HEK293 (cell line): ENCODE measurements around the gene WWOX.

Experiments used
- CTCF ChIA-PET: fragments of 350-600 bp; formaldehyde crosslinking; extraction: SDS; loops from one replicate; lab custom pipeline; 2021; ENCODE audit warnings: antibody characterized with exemption; lab: Yijun Ruan, JAX
- POLR2A ChIA-PET: fragments of 300-600 bp; formaldehyde crosslinking; extraction: SDS; loops from one replicate; lab custom pipeline; 2020; ENCODE audit warnings: antibody characterized with exemption, inconsistent platforms; lab: Yijun Ruan, JAX
- H3K27ac ChIP-seq: fragments of 200-500 bp; sonication (Bioruptor generic); 2 replicates; pipeline ENCODE4 v1.5.1; 2014; ENCODE audit warnings: low read depth, low read length, control low read depth, inconsistent platforms; ENCODE audit errors: extremely low read depth
- H3K36me3 ChIP-seq, 2 experiments: fragments of 200-500 bp in 1 of 2; sonication (Bioruptor generic) in 1 of 2; 1 replicate in 1 of 2; 2 replicates in 1 of 2; pipeline ENCODE4 v1.5.1; 2014 to 2017; ENCODE audit warnings: inconsistent platforms in 2 of 2, low read length in 2 of 2; ENCODE audit not compliant: control insufficient read depth in 2 of 2, insufficient read depth in 1 of 2
- H3K4me1 ChIP-seq: fragments of 200-500 bp; sonication (Bioruptor generic); 2 replicates; pipeline ENCODE4 v1.5.1; 2014; ENCODE audit warnings: mild to moderate bottlenecking, low read length, inconsistent platforms; ENCODE audit not compliant: control insufficient read depth, insufficient read depth
- H3K4me3 ChIP-seq: 2 replicates; pipeline ENCODE4 v1.5.1; 2011; ENCODE audit warnings: low read depth, mild to moderate bottlenecking, control low read depth, low read length, moderate library complexity
- H3K9me3 ChIP-seq: fragments of 200-500 bp; sonication (Bioruptor generic); 2 replicates; pipeline ENCODE4 v1.5.1; 2014; ENCODE audit warnings: low read depth, low read length, inconsistent platforms; ENCODE audit not compliant: control insufficient read depth, insufficient read depth
- OSR2 ChIP-seq: fragments of 450-650 bp; formaldehyde crosslinking; IDR thresholded peaks from 2 replicates; pipeline ENCODE4 v1.5.1; 2016; ENCODE audit warnings: missing biosample characterization, missing genetic modification characterization
- SALL2 ChIP-seq: fragments of 450-650 bp; formaldehyde crosslinking; IDR thresholded peaks from 2 replicates; pipeline ENCODE4 v1.5.0; 2017; ENCODE audit warnings: missing biosample characterization, mild to moderate bottlenecking, missing genetic modification characterization, borderline replicate concordance
- TCF7L2 ChIP-seq: IDR thresholded peaks from 2 replicates; pipeline ENCODE4 v1.6.1; 2011; ENCODE audit warnings: low read depth, mild to moderate bottlenecking, inconsistent platforms, low read length, moderate library complexity, borderline replicate concordance
- WT1 ChIP-seq: fragments of 450-650 bp; formaldehyde crosslinking; IDR thresholded peaks from 2 replicates; pipeline ENCODE4 v1.5.1; 2016; ENCODE audit warnings: missing biosample characterization, missing genetic modification characterization
- ZFP41 ChIP-seq: fragments of 450-650 bp; formaldehyde crosslinking; IDR thresholded peaks from 2 replicates; pipeline ENCODE4 v1.5.1; 2016; ENCODE audit warnings: missing biosample characterization, missing genetic modification characterization, borderline replicate concordance
- ZNF132 ChIP-seq: fragments of 450-650 bp; formaldehyde crosslinking; IDR thresholded peaks from 2 replicates; pipeline ENCODE4 v1.5.1; 2017; ENCODE audit warnings: missing biosample characterization, missing genetic modification characterization, borderline replicate concordance
- ZNF175 ChIP-seq: fragments of 450-650 bp; formaldehyde crosslinking; IDR thresholded peaks from 2 replicates; pipeline ENCODE4 v1.5.1; 2016; ENCODE audit warnings: missing biosample characterization, missing genetic modification characterization
- ZNF501 ChIP-seq: fragments of 450-650 bp; formaldehyde crosslinking; IDR thresholded peaks from 2 replicates; pipeline ENCODE4 v1.5.1; 2016; ENCODE audit warnings: missing biosample characterization, missing genetic modification characterization
- ZNF600 ChIP-seq: fragments of 450-650 bp; formaldehyde crosslinking; IDR thresholded peaks from 2 replicates; pipeline ENCODE4 v1.5.1; 2016; ENCODE audit warnings: missing biosample characterization, missing genetic modification characterization
- ZNF610 ChIP-seq: fragments of 450-650 bp; formaldehyde crosslinking; IDR thresholded peaks from 2 replicates; pipeline ENCODE4 v1.5.1; 2016; ENCODE audit warnings: missing biosample characterization, missing genetic modification characterization, borderline replicate concordance
- ZNF791 ChIP-seq: fragments of 450-650 bp; formaldehyde crosslinking; IDR thresholded peaks from 2 replicates; pipeline ENCODE4 v1.5.1; 2016; ENCODE audit warnings: missing biosample characterization, missing genetic modification characterization
- ZSCAN30 ChIP-seq: fragments of 450-650 bp; IDR thresholded peaks from 2 replicates; pipeline ENCODE4 v1.5.1; 2018; ENCODE audit warnings: missing biosample characterization, mild to moderate bottlenecking, missing genetic modification characterization, moderate library complexity
- ZXDB ChIP-seq: fragments of 450-650 bp; formaldehyde crosslinking; IDR thresholded peaks from 2 replicates; pipeline ENCODE4 v1.5.1; 2016; ENCODE audit warnings: missing biosample characterization, missing genetic modification characterization
- TF ChIP-seq, protein P1 (sequence below): fragments of 450-650 bp; formaldehyde crosslinking; IDR thresholded peaks from 2 replicates; pipeline ENCODE4 v1.5.1; 2016; ENCODE audit warnings: missing biosample characterization, missing genetic modification characterization
- TF ChIP-seq, protein P2 (sequence below): fragments of 450-650 bp; formaldehyde crosslinking; IDR thresholded peaks from 2 replicates; pipeline ENCODE4 v1.5.1; 2016; ENCODE audit warnings: missing biosample characterization, missing genetic modification characterization
- TF ChIP-seq, protein P3 (sequence below): fragments of 450-650 bp; formaldehyde crosslinking; IDR thresholded peaks from 2 replicates; pipeline ENCODE4 v1.5.1; 2016; ENCODE audit warnings: missing biosample characterization, missing genetic modification characterization, borderline replicate concordance
- TF ChIP-seq, protein P4 (sequence below): fragments of 450-650 bp; formaldehyde crosslinking; IDR thresholded peaks from 2 replicates; pipeline ENCODE4 v1.5.0; 2017; ENCODE audit warnings: missing biosample characterization, missing genetic modification characterization, borderline replicate concordance
- TF ChIP-seq, protein P5 (sequence below): fragments of 450-650 bp; formaldehyde crosslinking; IDR thresholded peaks from 2 replicates; pipeline ENCODE4 v1.5.1; 2016; ENCODE audit warnings: missing biosample characterization, missing genetic modification characterization
- TF ChIP-seq, protein P6 (sequence below): fragments of 450-650 bp; formaldehyde crosslinking; IDR thresholded peaks from 2 replicates; pipeline ENCODE4 v1.5.1; 2016; ENCODE audit warnings: missing biosample characterization, missing genetic modification characterization

The WWOX gene

DNA sequence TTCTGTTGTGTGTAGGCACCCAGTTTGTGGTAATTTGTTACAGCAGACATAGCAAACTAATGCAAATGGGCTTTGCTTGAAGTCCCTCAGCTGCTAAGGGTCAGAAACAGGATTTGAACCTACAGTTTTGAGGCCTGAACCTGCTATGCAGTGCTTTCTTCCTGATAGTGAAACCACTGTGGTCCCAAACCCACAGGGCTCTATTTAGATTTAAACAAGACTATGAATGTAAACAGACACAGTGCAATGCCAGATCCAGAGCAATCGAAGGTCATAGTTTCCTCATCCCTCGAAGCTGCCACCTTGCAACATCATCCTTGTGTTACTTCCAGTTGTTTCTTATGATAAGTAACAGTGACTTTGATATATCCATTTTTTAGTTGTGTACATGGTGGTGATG lies 630.2 kb downstream of the WWOX start (continued):
- TF ChIP-seq, protein P1, sequence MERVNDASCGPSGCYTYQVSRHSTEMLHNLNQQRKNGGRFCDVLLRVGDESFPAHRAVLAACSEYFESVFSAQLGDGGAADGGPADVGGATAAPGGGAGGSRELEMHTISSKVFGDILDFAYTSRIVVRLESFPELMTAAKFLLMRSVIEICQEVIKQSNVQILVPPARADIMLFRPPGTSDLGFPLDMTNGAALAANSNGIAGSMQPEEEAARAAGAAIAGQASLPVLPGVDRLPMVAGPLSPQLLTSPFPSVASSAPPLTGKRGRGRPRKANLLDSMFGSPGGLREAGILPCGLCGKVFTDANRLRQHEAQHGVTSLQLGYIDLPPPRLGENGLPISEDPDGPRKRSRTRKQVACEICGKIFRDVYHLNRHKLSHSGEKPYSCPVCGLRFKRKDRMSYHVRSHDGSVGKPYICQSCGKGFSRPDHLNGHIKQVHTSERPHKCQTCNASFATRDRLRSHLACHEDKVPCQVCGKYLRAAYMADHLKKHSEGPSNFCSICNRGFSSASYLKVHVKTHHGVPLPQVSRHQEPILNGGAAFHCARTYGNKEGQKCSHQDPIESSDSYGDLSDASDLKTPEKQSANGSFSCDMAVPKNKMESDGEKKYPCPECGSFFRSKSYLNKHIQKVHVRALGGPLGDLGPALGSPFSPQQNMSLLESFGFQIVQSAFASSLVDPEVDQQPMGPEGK (tag by site-specific recombination), result no peak
- no peak for TF ChIP-seq ZNF791 (tag by site-specific recombination)
- TF ChIP-seq, protein P2, sequence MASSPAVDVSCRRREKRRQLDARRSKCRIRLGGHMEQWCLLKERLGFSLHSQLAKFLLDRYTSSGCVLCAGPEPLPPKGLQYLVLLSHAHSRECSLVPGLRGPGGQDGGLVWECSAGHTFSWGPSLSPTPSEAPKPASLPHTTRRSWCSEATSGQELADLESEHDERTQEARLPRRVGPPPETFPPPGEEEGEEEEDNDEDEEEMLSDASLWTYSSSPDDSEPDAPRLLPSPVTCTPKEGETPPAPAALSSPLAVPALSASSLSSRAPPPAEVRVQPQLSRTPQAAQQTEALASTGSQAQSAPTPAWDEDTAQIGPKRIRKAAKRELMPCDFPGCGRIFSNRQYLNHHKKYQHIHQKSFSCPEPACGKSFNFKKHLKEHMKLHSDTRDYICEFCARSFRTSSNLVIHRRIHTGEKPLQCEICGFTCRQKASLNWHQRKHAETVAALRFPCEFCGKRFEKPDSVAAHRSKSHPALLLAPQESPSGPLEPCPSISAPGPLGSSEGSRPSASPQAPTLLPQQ (tag by site-specific recombination), result no peak
- TF ChIP-seq, protein P3, sequence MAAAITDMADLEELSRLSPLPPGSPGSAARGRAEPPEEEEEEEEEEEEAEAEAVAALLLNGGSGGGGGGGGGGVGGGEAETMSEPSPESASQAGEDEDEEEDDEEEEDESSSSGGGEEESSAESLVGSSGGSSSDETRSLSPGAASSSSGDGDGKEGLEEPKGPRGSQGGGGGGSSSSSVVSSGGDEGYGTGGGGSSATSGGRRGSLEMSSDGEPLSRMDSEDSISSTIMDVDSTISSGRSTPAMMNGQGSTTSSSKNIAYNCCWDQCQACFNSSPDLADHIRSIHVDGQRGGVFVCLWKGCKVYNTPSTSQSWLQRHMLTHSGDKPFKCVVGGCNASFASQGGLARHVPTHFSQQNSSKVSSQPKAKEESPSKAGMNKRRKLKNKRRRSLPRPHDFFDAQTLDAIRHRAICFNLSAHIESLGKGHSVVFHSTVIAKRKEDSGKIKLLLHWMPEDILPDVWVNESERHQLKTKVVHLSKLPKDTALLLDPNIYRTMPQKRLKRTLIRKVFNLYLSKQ (tag by site-specific recombination), result no peak
- TF ChIP-seq, all 188 proteins: peak for 0

DNA sequence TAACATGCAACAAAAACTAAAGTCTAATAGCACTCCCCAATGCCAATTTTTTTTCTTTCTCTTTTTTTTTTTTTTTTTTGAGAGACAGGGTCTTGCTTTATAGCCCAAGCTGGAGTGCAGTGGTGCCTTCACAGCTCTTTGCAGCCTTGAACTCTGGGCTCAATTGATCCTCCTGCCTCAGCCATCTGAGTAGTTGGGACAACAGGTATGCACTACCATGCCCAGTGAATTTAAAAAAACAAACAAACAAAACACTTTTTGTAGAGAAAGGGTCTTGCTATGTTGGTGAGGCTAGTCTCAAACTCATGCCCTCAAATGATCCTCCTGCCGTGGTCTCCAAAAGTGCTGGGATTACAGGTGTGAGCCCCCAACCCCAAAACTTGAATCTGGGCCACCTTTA lies 632.3 kb downstream of the WWOX start:
- Histone ChIP-seq H3K4me1 (no peaks in the 10 kb centered on the region), H3K4me3 (no peak overlapping the region), H3K9me3 (no peaks in the 10 kb centered on the region), H3K36me3 (no peaks in the 10 kb centered on the region), H3K27ac (no peak overlapping the region)
- POLR2A ChIA-PET, result interaction anchor here (0.6 kb wide), 1 partner anchor 632 kb away, joined by 3 read pairs; no protein-coding TSS in a partner anchor
- no peak for TF ChIP-seq ZNF600 (tag by site-specific recombination)
- no peak for TF ChIP-seq ZSCAN30 (tag by site-specific recombination)
- TF ChIP-seq TCF7L2, result no peak
- TF ChIP-seq ZNF610 (tag by site-specific recombination), result no peak
- CTCF ChIA-PET, result no interaction called here

DNA sequence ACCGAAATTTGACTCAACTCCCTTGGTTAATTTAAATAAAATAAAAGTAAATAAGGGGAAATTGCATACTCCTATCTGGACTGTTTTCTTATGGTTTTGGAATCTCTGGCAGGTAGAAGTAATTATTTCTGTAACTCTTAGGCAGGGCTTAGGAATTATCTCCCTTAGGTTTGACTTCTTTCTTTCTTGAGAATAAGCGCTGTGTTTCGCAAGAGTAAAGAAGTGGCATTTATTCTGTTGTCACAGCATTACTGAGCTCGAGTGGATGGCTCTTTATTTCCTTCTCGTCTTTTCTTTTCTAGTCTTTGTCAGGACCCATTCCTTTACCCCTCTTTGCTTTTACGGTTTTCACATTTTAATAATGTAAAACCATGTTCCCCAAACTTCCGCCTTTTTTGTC lies 633.2 kb downstream of the WWOX start:
- CTCF ChIA-PET, result no interaction called here
- H3K4me3 ChIP-seq, result no peak overlapping the region

More for the DNA sequence above, 633.2 kb downstream of the WWOX start:
- no peaks in the 10 kb centered on the region for H3K4me1 ChIP-seq
- TF ChIP-seq, protein P4, sequence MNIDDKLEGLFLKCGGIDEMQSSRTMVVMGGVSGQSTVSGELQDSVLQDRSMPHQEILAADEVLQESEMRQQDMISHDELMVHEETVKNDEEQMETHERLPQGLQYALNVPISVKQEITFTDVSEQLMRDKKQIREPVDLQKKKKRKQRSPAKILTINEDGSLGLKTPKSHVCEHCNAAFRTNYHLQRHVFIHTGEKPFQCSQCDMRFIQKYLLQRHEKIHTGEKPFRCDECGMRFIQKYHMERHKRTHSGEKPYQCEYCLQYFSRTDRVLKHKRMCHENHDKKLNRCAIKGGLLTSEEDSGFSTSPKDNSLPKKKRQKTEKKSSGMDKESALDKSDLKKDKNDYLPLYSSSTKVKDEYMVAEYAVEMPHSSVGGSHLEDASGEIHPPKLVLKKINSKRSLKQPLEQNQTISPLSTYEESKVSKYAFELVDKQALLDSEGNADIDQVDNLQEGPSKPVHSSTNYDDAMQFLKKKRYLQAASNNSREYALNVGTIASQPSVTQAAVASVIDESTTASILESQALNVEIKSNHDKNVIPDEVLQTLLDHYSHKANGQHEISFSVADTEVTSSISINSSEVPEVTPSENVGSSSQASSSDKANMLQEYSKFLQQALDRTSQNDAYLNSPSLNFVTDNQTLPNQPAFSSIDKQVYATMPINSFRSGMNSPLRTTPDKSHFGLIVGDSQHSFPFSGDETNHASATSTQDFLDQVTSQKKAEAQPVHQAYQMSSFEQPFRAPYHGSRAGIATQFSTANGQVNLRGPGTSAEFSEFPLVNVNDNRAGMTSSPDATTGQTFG (tag by site-specific recombination), result no peak
- no peak for TF ChIP-seq ZXDB (tag by site-specific recombination)
- TF ChIP-seq, protein P5, sequence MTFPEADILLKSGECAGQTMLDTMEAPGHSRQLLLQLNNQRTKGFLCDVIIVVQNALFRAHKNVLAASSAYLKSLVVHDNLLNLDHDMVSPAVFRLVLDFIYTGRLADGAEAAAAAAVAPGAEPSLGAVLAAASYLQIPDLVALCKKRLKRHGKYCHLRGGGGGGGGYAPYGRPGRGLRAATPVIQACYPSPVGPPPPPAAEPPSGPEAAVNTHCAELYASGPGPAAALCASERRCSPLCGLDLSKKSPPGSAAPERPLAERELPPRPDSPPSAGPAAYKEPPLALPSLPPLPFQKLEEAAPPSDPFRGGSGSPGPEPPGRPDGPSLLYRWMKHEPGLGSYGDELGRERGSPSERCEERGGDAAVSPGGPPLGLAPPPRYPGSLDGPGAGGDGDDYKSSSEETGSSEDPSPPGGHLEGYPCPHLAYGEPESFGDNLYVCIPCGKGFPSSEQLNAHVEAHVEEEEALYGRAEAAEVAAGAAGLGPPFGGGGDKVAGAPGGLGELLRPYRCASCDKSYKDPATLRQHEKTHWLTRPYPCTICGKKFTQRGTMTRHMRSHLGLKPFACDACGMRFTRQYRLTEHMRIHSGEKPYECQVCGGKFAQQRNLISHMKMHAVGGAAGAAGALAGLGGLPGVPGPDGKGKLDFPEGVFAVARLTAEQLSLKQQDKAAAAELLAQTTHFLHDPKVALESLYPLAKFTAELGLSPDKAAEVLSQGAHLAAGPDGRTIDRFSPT, result no peak
- TF ChIP-seq, protein P6, sequence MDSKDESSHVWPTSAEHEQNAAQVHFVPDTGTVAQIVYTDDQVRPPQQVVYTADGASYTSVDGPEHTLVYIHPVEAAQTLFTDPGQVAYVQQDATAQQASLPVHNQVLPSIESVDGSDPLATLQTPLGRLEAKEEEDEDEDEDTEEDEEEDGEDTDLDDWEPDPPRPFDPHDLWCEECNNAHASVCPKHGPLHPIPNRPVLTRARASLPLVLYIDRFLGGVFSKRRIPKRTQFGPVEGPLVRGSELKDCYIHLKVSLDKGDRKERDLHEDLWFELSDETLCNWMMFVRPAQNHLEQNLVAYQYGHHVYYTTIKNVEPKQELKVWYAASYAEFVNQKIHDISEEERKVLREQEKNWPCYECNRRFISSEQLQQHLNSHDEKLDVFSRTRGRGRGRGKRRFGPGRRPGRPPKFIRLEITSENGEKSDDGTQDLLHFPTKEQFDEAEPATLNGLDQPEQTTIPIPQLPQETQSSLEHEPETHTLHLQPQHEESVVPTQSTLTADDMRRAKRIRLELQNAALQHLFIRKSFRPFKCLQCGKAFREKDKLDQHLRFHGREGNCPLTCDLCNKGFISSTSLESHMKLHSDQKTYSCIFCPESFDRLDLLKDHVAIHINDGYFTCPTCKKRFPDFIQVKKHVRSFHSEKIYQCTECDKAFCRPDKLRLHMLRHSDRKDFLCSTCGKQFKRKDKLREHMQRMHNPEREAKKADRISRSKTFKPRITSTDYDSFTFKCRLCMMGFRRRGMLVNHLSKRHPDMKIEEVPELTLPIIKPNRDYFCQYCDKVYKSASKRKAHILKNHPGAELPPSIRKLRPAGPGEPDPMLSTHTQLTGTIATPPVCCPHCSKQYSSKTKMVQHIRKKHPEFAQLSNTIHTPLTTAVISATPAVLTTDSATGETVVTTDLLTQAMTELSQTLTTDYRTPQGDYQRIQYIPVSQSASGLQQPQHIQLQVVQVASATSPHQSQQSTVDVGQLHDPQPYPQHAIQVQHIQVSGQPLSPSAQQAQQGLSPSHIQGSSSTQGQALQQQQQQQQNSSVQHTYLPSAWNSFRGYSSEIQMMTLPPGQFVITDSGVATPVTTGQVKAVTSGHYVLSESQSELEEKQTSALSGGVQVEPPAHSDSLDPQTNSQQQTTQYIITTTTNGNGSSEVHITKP (tag by site-specific recombination), result no peak
- no peak for TF ChIP-seq SALL2
- TF ChIP-seq OSR2 (tag by site-specific recombination), result no peak
- TF ChIP-seq ZFP41 (tag by site-specific recombination), result no peak
- no peak for TF ChIP-seq ZNF791 (tag by site-specific recombination)
- TF ChIP-seq WT1 (tag by site-specific recombination), result no peak
- TF ChIP-seq ZNF132 (tag by site-specific recombination), result no peak
- no peak for TF ChIP-seq ZNF175 (tag by site-specific recombination)
- TF ChIP-seq ZNF501 (tag by site-specific recombination), result no peak
- POLR2A ChIA-PET, result no interaction called here
- H3K27ac ChIP-seq, result no peak overlapping the region
- no peaks in the 10 kb centered on the region for H3K36me3 ChIP-seq
- H3K9me3 ChIP-seq, result no peaks in the 10 kb centered on the region
